Chondrocyte (in vitro differentiated cells): ENCODE data around the gene CTCFL. TPM values are rescaled to one million over a fixed set of nuclear protein-coding genes. Genes with fewer than 3 reads are reported as not detected.

Experiments used
- DNase-seq: peaks from one replicate; pipeline ENCODE4 v3.0.0; 2021; ENCODE audit warnings: mixed read lengths, low spot score
- H3K27ac Mint-ChIP-seq: one replicate; pipeline ENCODE4 v1.8.0; 2021; ENCODE audit warnings: mild to moderate bottlenecking, moderate library complexity, mixed read lengths; ENCODE audit not compliant: unreplicated experiment
- H3K27me3 Mint-ChIP-seq: 2 replicates; pipeline ENCODE4 v1.8.0; 2021; ENCODE audit warnings: low read depth, mixed read lengths
- H3K36me3 Mint-ChIP-seq: 2 replicates; pipeline ENCODE4 v1.8.0; 2021; ENCODE audit warnings: low read depth, mixed read lengths
- H3K4me1 Mint-ChIP-seq: 2 replicates; pipeline ENCODE4 v1.8.0; 2021; ENCODE audit warnings: low read depth, mild to moderate bottlenecking, mixed read lengths
- H3K4me3 Mint-ChIP-seq: one replicate; pipeline ENCODE4 v1.8.0; 2021; ENCODE audit warnings: mild to moderate bottlenecking, moderate library complexity, mixed read lengths; ENCODE audit not compliant: unreplicated experiment
- H3K9me3 Mint-ChIP-seq: 2 replicates; pipeline ENCODE4 v1.8.0; 2021; ENCODE audit warnings: low read depth, mixed read lengths
- CTCF ChIP-seq: fragments of 200-600 bp; sonication (generic); IDR thresholded peaks from 2 replicates; pipeline ENCODE4 v1.5.0; 2021; ENCODE audit warnings: antibody characterized with exemption, mild to moderate bottlenecking, moderate library complexity
- total RNA-seq: library from RNA; stranded (reverse); gene quantifications from 3 replicates; pipeline ENCODE4 v1.2.1, GENCODE V29; 2021

The CTCFL gene
- total RNA-seq, 1 donor from 2014 or later: not detected

GRCh38 chr20:57455386-57455785 is 69.6 kb downstream of the CTCFL start:
- no peak for DNase-seq
- H3K4me1 Mint-ChIP-seq: peaks cover 5% of the 10 kb centered on the region
- H3K4me3 Mint-ChIP-seq: no peak overlapping the region
- TF ChIP-seq CTCF: no peak
- H3K27ac Mint-ChIP-seq: no peak overlapping the region
- peaks cover 23% of the 10 kb centered on the region for H3K27me3 Mint-ChIP-seq
- no peaks in the 10 kb centered on the region for H3K36me3 Mint-ChIP-seq
- H3K9me3 Mint-ChIP-seq: no peaks in the 10 kb centered on the region

GRCh38 chr20:57451795-57452661 is 72.9 kb downstream of the CTCFL start:
- Mint-ChIP-seq H3K9me3 (no peaks in the 10 kb centered on the region), H3K27ac (no peak overlapping the region), H3K4me1 (no peaks in the 10 kb centered on the region), H3K27me3 (peaks cover 36% of the 10 kb centered on the region), H3K36me3 (no peaks in the 10 kb centered on the region), H3K4me3 (no peak overlapping the region)
- no peak for DNase-seq
- no peak for TF ChIP-seq CTCF

- Mint-ChIP-seq H3K4me1 (no peaks in the 10 kb centered on the region), H3K27me3 (peaks cover 41% of the 10 kb centered on the region), H3K27ac (no peak overlapping the region), H3K36me3 (no peaks in the 10 kb centered on the region), H3K9me3 (no peaks in the 10 kb centered on the region), H3K4me3 (no peak overlapping the region)
- no peak for TF ChIP-seq CTCF
- DNase-seq: no peak
These were observed 73.5 kb downstream of the CTCFL start for GRCh38 chr20:57451431-57451794.

GRCh38 chr20:57450931-57451330 is 74.0 kb downstream of the CTCFL start:
- Mint-ChIP-seq H3K27ac (no peak overlapping the region), H3K36me3 (no peaks in the 10 kb centered on the region), H3K4me1 (no peaks in the 10 kb centered on the region), H3K27me3 (peaks cover 45% of the 10 kb centered on the region), H3K4me3 (no peak overlapping the region), H3K9me3 (peaks cover 3% of the 10 kb centered on the region)
- TF ChIP-seq CTCF: no peak
- no peak for DNase-seq

- no peak for TF ChIP-seq CTCF
- DNase-seq: no peak
- peaks cover 2% of the 10 kb centered on the region for H3K4me1 Mint-ChIP-seq
These were observed 74.5 kb downstream of the CTCFL start for GRCh38 chr20:57450419-57450818.

More at GRCh38 chr20:57450419-57450818, 74.5 kb downstream of the CTCFL start:
- Mint-ChIP-seq H3K27me3 (peaks cover 46% of the 10 kb centered on the region), H3K4me3 (no peak overlapping the region), H3K36me3 (no peaks in the 10 kb centered on the region), H3K27ac (no peak overlapping the region), H3K9me3 (peaks cover 6% of the 10 kb centered on the region)
